Cortex of kidney (tissue), 1 donor: Measurements from ENCODE around the gene FANCE.
"Not testable (repeated sequence)": the region's sequence is repeated elsewhere in the genome, so short reads cannot be mapped to it uniquely, and the experiment has no call there.

Source experiments
- DNase-seq: peaks from one replicate; lab custom pipeline; 2025; lab: John Stamatoyannopoulos, UW

Gene FANCE

GRCh38 chr6:35497571-35498421 is 45.7 kb downstream of the FANCE start:
- DNase-seq = no peak

- no peak for DNase-seq
These were observed 46.4 kb downstream of the FANCE start for GRCh38 chr6:35498422-35499067.

GRCh38 chr6:35499372-35499771 is 47.2 kb downstream of the FANCE start:
- DNase-seq = no peak

- no peak for DNase-seq
These were observed 48.6 kb downstream of the FANCE start for GRCh38 chr6:35500782-35501181.

- DNase-seq = no peak
These were observed 49.6 kb downstream of the FANCE start for GRCh38 chr6:35501784-35502183.

- no peak for DNase-seq
These were observed 51.4 kb downstream of the FANCE start for GRCh38 chr6:35503534-35503933.

GRCh38 chr6:35505999-35506412 is 53.9 kb downstream of the FANCE start:
- no peak for DNase-seq

GRCh38 chr6:35506536-35506935 is 54.4 kb downstream of the FANCE start:
- DNase-seq = no peak

GRCh38 chr6:35507221-35507620 is 55.1 kb downstream of the FANCE start:
- no peak for DNase-seq

GRCh38 chr6:35508027-35508426 is 55.9 kb downstream of the FANCE start:
- DNase-seq = no peak

- DNase-seq = no peak
These were observed 56.4 kb downstream of the FANCE start for GRCh38 chr6:35508542-35508941.

GRCh38 chr6:35510916-35511561 is 58.9 kb downstream of the FANCE start:
- DNase-seq = no peak

- DNase-seq = no peak
These were observed 59.4 kb downstream of the FANCE start for GRCh38 chr6:35511562-35511941.

- no peak for DNase-seq
These were observed 59.9 kb downstream of the FANCE start for GRCh38 chr6:35512006-35512405.

- DNase-seq = no peak
These were observed 60.6 kb downstream of the FANCE start, which contains the start of gene TULP1 for GRCh38 chr6:35512740-35513139. Gene TULP1 (minus strand): TSS chr6:35512896. CDS start chr6:35512858, 38 bp downstream.

GRCh38 chr6:35514587-35514986 is 62.4 kb downstream of the FANCE start:
- no peak for DNase-seq

- DNase-seq = not testable (repeated sequence)
These were observed 63.8 kb downstream of the FANCE start for GRCh38 chr6:35515939-35516338.
